Occipital lobe (tissue), 2 donors: Measurements from ENCODE around the gene GJD4. TPM values are rescaled to one million over a fixed set of nuclear protein-coding genes. Genes with fewer than 3 reads are reported as not detected.

Source experiments
- DNase-seq: peaks from one replicate; lab custom pipeline; 2025; lab: John Stamatoyannopoulos, UW
- total RNA-seq: library from RNA; depleted of rRNA; stranded (reverse); fragments of >200 nt; gene quantifications from one replicate; pipeline ENCODE4 v1.2.3, GENCODE V29; 2014

The GJD4 gene, protein sequence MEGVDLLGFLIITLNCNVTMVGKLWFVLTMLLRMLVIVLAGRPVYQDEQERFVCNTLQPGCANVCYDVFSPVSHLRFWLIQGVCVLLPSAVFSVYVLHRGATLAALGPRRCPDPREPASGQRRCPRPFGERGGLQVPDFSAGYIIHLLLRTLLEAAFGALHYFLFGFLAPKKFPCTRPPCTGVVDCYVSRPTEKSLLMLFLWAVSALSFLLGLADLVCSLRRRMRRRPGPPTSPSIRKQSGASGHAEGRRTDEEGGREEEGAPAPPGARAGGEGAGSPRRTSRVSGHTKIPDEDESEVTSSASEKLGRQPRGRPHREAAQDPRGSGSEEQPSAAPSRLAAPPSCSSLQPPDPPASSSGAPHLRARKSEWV
- not detected for total RNA-seq

DNA sequence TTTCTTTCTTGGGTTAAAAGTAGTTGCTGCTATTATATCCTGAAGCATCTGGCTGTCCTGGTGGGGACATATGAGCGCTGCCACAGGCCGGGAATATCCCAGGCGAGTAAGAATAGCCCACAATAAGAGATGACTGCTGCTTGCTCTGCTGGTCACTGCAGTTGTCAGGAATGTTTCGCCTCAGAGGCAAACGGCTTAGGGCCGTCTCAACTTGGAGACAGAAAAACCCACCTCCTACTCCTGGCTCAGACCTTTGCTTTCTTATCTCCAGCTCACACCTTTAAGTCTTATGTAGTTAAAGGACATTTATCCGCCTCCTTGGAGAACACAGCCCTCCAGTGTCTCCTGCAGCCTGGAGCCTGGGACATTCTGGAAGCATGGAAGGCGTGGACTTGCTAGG is at the start of gene GJD4:
Gene GJD4 (plus strand): TSS at position 151 of the 400 bp plus-strand sequence. CDS start 227 bp downstream, at position 378.
- DNase-seq, result no peak

DNA sequence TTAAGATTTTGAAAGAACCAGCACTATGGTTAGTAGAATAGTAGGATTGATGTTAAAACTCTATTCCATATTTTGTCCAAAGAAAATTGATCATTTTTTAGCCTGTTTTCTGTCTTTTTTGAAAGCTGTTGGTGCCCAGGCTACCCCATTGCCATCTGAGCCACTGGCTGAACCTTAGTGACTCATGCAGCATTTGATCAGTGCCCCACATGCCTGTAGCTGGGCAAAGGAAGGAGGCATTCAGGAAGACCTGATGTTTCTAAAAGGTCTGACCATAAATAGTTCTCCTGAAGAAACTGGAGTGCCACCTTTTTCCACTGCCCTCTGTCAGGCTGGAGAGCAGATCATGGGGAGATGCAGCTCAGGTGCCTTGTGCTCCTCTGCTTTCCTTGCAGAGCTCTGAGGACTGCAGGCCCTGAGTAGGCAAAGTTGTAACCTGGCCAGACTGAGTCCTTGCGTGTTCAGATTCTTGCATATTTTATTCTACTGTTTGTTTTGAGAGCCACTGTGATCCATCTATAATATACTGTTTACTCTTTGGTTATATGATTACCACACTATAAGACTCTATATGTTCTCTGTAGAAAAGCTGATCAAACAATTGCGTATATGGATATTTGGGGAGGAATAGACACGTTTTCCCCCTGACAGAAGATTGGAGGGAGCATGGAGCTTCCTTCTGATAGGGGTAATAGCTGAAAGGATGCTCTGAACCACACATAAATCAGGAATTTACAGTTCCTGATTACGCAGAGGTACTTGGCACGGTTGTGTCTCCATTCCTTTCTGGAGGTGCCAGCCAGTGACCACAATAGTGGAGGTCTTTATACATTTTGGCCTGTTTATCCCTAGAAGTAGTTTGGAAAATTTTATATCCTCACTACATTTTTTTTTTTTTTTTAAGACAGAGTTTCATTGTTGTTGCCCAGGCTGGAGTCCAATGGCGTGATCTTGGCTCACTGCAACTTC is 48.9 kb upstream of the GJD4 start:
- no peak for DNase-seq

DNA sequence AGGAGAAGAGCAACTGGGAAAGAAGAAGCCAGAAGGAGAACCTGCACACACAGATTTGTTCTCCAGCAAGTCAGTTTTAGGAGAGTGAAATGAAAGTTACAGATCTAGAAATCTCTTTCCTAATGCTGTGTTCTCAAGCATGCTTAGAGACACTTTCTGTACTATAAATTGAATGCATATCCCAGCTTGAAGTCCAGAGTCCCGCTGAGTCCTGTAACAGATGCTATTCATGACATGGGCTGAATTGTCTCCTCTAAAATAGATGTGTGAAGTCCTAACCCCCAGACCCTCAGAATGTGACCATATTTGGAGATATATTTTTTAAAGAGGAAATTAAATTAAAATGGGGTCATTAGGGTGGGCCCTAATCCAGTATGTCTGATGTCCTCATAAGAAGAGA is 46.9 kb upstream of the GJD4 start:
- DNase-seq, result no peak

DNA sequence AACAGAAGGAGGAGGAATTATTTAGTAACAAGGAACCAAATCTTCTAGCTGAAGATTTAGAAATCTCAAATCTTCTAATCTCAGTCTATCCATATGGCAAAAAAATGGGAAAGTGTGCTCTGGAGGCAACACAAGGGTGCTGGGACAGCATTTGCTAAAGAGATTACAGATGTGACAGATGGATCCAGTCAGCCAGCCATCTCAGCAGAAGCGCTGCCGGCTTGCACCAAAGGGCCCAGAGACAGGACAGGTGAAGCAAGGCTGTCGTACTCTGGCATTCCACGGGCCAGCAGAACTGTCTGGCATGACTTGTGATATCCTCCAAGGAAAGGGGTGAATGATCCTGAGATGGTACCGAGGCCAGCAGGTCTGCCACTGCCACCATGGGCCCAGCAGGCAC is 45.7 kb upstream of the GJD4 start:
- DNase-seq, result no peak

DNA sequence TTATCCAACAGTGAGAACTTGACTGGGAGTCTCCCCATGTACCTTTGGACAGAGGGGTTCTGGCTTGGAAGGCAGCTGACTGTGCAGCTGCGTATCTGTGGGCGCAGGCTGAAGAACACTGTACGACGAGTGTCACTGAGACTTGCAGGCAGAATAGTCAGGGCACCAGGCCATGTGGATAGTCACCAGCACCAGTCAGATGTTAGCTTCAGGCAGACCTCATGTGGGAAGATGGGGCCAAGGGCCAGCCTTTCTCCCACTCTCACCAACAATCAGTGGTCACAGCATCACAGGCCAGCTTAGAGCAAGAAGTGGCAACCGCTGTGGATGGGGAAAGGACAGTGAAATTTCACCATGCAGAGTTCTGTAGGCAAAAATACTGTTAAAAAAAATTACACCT is 43.4 kb upstream of the GJD4 start:
- peak; percentile 16 for DNase-seq

DNA sequence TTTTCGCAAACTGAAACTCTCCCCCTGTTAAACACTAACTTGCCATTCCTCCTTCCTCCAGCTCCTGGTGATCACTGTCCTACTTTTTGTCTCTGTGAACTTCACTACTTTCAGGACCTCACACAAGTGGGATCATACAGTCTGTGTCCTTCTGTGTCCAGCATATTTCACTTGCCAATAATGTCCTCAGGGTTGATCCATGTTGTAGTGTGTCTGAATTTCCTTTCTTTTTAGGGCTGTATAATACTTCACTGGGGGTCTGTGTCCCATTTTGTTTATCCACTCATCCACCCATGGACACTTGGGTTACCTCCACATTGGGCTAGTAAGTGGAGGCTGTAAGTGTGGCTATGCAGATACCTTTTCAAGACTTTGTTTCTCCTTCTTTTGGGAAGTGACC is 42.7 kb upstream of the GJD4 start:
- DNase-seq, result no peak

DNA sequence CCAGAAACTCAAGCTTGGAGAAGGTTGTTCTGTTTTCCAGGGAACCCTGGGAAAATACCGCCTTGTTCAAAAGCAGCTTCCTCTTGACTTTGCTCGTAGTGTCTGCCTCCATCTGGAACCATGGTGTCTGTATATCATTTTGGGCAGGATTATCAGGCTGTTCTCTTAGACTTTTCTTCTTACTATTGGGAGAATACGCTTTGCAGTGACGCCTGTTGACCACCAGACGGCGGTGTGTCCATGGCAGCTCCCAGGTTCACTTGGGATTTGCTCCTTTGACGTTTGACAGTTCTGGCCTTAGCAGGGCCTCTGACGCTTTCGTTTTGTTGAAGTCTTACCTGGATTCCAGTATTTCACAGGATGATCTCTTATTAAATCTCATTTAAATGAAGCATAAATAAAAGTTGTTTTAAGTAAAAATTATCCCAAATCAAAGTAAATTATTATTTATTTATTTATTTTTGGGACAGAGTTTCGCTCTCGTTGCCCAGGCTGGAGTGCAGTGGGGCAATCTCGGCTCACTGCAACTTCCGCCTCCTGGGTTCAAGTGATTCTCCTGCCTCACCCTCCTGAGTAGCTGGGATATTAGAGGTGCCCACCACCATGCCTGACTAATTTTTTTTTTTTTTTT is 41.8 kb upstream of the GJD4 start:
- no peak for DNase-seq

DNA sequence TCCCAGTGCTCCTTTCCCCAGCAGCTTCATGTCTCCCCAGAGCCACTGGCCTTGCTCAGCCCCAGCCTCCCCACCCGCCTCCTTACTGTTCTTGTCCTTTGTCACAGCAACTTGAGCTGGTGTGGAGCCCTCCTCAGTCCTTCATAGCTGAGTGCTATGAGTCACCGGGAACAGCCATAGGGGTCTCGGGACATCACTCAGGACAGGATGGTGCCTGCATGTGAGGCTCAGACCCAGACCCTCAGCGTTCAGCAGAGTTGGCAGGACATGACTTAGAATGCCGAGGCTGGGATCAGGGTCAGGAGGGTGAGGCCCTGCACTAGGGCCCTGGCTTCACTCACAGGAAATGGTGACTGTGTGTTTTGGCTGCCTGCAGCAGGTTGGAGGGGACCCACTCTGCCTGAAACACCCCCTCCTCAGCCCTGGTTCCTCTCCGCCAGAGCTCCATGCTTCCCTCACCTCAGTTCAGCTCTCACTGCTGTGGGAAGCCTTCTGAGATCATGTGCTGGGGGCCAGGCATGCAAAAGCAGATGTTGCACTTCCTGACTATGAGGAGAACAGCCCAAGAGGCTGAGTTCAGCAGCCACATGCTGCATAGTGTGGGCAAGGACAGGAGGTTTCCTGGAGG is 40.7 kb upstream of the GJD4 start:
- no peak for DNase-seq

DNA sequence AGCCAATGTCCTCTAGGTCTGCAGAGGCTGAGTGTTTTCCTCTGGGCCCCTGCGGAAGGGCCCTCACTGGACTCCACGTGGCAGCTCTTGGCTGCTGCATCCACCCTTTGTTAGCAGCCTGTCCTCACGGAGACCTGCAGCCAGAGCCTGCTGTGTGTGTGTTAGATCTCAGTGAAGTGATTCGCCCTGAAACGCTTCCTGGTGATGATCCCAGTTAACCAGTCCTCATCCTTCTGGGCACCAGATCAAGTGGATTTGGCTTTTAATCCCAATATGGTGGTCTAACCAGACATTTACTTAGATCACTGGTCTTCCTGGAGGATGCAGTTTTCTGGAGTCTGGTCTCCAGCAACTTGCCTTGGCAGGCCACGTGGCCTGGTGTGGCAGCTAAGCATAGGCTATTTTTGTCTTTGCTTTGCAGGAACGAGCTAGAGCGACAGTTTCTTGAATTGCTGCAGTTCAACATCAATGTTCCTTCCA is 39.5 kb upstream of the GJD4 start:
- peak; percentile 63 for DNase-seq

DNA sequence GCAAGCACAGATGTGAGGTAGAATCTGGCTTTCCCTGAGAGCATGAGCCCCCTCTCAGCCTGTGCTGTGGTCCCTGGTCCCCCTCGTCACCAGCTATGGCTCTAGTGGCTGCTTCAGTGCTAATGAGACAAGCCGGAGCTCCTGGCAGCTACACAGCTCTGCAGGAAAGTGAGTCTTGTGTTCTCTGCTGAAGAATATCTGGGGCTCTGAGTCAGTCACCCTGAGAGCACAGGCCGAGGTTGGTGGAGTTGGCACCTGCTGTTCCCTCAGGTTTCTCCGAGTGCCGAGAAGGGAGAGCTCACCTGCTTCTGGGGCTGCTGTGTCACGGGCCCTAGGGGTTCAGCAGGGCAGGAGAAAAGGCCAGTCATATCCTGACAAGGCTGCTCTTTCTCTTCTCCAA is 37.2 kb upstream of the GJD4 start:
- no peak for DNase-seq

DNA sequence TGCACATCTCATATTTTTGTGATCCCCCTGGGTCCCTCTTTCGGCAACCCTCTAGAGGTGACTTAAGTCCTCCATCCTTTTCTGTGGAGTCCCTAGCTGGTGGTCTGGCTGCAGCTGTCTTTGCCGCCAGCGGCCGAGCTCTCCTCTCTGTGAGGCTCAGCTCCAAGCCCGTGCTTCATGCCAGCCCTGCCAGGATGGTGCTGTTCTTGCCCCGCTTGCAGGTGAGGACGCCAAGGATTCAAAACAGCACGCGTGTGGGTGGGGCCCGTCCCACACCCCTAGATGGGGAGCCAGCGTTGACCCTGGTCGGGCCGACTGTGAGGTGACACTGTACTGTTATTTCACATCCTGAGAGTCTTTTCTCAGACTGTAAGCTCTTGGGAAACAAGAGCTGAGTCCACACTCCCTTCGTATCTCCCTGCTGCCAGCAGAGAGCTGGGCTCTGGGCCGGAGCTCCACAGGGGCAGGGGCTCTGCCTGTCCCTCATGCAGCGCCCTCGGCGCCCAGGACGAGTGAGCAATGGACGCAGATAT is 36.6 kb upstream of the GJD4 start:
- DNase-seq, result no peak

DNA sequence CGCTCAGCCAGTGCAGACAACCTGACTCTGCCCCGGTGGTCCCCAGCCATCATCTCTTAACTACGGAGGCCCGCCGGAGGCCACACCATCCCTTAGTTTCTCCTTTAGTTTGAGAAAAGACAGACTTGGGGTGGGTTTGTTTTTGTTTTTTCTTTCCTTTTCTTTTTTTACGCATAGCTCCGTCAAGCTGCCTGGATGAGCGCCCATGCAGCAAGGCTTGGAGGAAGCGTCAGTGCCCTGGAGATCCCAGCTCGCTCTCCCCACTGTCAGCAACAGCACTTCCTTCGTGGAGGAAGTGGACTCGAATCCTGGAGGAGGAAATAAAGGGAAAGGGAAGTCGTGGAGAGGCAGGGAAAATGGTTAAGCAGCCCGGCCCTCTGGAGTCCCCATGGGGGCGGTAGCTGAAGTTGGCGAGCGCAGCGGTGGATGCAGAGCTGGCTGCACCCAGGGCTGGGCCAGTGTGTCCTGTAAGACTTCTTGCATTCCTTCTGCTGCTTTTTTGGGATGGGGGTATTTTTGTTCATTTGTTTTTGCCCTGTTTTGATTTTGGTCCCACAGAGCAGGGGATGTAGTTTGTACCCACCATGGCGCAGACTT is 35.9 kb upstream of the GJD4 start:
- DNase-seq, result no peak

DNA sequence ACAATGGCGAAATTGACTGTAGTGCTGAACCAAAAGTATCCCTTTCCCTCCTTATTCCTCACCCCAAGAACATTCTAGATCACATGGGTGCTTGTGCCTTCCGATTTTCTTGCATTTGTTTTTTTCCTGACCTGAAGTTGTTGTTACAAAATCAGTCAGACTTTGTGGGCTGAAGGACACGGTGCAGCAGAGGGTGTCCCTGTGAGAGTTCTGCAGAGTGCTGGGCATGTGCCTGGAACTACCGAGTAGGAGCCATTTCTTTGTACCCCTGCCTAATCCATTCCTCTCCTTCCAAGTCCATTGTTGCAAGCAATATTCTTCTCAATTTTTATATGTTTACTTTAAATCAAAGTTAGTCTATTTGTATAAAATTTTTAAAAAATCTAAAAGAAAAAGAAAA is 35.3 kb upstream of the GJD4 start:
- DNase-seq, result no peak

DNA sequence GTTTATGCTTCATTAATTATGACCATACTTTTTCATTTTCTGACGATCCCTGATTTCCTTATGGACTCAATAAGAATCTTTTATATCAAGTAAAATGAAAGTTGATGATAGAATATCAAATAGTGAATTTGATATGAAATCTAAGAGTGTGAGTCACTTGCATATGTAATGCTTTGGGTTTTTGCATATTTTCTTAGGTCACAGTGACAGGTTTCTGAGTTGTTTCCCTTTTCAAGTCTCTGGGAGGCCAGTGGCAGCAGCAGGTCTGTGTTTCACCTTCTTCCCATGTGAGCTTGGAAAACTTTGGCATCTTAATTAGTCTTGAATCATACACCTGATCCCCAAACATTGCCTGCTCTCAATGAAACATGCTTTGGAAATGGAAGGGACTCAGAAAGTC is 34.7 kb upstream of the GJD4 start:
- DNase-seq, result no peak

DNA sequence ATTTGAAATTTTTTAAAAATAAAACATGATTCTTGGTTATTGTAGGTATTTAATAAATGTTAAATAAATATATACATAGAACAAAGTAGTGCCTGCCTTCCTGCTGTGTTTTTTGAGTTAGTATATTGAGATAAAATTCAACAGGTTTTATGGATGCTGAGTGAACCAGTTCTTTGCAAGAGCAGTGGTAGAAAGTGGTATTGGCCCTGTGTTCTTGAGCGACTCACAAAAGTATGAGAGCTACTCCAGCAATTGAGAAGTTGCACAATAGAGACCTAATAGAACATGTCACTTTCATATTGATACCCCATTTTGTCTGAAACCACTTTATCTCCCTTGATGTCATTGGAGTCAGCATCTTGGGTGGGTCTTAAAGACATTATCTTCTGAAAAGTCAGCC is 32.6 kb upstream of the GJD4 start:
- no peak for DNase-seq

DNA sequence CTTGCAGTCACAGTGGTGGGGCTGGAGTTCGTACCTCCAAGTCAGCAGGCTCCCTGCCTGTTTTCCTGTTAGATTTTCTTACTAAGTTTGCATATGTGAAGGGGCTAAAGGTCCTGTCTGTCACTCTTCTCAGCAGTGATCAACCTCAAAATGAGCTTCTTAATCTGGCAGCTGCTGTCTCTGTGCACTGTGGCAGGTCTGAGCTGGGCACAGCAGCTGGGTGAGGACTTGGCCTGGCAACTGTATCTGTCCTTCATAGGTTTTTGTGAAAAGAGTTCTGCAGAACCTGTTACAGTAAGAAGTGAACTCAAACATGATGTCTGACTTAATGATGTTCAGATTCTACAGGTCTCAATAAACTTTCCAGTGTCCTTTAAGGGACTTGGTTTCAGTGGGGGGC is 31.3 kb upstream of the GJD4 start:
- no peak for DNase-seq

DNA sequence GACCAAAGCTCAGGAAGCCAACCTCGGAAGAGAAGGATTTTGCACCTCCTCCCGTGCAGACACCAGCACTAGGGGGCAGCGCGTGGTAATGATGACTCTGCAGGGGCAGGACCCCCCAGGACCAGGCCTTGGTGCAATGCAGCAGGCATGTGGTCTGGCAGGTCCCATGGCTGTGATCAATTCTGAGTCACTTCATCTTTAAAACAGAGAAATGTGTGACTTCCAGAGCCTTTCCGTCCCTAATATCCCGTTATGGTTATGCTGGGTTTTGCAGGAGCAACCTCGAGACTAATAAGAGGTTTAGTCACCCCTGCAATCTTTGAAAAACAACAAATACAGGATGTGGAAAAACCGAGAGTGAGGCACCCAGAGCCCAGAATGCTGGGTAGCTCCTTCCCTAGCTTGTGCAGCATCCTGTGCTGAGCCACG is 30.2 kb upstream of the GJD4 start:
- no peak for DNase-seq

DNA sequence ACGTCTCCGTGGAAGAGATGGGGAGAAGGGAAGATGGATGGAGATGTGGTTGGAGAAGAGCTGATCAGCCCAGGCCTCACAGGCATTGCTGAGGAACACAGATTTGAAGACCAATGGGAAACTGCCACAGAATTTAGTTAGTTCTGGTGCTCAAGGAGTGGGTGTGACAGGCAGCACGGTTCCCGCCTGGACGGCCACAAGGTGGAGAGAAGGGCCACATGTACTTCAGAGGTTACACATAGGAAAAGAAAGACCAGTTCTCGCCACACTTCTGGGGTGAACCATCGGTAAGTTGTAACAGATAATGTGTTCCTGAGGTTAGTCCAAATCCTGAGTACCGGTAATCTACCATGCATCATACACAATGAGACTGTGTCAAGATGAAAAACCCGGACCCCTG is 29.5 kb upstream of the GJD4 start:
- DNase-seq, result no peak

DNA sequence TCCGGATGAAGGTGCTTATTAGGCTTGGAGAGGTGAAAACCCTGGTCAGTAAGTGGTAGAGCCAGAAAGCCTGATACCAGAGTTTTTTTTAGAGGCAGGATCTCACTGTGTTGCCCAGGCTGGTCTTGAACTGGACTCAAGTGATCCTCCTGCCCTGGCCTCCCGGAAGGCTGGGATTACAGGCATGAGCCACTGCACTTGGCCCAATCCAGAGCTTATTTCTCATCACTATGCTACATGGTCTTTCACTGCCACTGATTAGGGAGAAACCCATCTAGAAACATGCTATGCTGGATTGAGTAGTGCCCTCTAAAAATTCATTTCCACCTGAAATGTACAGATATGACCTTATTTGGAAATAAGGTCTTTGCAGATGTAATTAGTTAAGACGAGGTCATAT is 28.4 kb upstream of the GJD4 start:
- DNase-seq, result no peak

DNA sequence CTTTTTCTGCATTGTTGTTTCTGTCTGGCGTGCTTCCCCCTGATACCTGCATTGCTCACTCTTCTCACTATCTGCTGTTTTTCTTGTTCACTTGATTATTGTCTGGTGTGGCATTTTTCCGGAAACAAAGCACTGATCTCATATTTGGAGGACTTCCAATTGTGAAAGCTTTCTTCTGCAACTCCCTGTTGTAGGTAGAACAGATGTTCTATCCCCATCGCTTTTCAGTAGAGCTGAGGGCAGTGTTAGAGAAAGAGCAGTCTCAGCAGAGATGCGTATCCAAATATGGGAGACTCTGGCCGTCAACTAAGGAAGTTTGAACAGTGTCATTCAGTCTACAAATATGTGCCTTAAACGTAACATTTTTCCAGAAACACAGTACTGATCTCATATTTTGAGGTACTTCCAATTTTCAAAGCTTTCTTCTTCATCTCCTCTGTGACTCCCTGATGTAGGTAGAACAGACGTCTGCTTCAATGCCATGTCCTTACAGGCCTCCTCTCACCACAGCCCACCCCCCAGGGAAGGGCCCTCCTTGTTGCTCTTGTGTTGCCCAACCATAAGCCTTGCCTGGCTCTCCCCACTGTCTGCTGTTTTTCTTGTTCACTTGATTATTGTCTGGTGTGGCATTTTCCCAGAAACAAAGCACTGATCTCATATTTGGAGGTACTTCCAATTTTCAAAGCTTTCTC is 27.1 kb upstream of the GJD4 start:
- DNase-seq, result no peak
